ENCODE results near the gene C15orf39. TPM values are rescaled to one million over a fixed set of nuclear protein-coding genes. Genes with fewer than 3 reads are reported as not detected.

Gene C15orf39
- total and polyA plus RNA-seq, 9 of the 15 experiments (the other 6 are each of a cell fraction or from before 2014, with no cell fraction given) = 0.31 to 29.8 (median 4.4) TPM

DNA sequence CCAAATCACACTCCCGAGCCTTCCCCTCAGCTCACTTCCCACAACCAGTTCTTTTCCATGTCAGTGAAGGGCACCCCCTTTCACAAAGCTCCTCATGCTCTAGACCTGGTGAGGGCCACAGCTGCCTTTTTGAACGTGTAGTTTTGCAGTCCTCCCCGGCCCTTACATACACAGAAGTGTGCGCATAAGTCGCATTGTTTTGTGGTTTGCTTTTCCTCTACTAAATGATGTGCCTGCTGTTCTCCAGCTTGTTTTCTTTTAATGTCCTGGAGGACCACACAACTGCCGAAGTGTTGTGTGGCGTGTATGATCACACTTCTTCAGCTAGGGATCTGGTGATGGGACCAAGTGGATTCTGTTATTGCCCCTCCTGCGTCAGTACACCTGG lies 7.6 kb downstream of the C15orf39 start (continued):
- TF ChIP-seq, protein P1, sequence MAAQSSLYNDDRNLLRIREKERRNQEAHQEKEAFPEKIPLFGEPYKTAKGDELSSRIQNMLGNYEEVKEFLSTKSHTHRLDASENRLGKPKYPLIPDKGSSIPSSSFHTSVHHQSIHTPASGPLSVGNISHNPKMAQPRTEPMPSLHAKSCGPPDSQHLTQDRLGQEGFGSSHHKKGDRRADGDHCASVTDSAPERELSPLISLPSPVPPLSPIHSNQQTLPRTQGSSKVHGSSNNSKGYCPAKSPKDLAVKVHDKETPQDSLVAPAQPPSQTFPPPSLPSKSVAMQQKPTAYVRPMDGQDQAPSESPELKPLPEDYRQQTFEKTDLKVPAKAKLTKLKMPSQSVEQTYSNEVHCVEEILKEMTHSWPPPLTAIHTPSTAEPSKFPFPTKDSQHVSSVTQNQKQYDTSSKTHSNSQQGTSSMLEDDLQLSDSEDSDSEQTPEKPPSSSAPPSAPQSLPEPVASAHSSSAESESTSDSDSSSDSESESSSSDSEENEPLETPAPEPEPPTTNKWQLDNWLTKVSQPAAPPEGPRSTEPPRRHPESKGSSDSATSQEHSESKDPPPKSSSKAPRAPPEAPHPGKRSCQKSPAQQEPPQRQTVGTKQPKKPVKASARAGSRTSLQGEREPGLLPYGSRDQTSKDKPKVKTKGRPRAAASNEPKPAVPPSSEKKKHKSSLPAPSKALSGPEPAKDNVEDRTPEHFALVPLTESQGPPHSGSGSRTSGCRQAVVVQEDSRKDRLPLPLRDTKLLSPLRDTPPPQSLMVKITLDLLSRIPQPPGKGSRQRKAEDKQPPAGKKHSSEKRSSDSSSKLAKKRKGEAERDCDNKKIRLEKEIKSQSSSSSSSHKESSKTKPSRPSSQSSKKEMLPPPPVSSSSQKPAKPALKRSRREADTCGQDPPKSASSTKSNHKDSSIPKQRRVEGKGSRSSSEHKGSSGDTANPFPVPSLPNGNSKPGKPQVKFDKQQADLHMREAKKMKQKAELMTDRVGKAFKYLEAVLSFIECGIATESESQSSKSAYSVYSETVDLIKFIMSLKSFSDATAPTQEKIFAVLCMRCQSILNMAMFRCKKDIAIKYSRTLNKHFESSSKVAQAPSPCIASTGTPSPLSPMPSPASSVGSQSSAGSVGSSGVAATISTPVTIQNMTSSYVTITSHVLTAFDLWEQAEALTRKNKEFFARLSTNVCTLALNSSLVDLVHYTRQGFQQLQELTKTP (IDR thresholded peaks at IDR 0.05; ENCODE audit: low read depth in 1 of 2, partially characterized antibody in 2 of 2) = no peak
- TF ChIP-seq, protein P2, sequence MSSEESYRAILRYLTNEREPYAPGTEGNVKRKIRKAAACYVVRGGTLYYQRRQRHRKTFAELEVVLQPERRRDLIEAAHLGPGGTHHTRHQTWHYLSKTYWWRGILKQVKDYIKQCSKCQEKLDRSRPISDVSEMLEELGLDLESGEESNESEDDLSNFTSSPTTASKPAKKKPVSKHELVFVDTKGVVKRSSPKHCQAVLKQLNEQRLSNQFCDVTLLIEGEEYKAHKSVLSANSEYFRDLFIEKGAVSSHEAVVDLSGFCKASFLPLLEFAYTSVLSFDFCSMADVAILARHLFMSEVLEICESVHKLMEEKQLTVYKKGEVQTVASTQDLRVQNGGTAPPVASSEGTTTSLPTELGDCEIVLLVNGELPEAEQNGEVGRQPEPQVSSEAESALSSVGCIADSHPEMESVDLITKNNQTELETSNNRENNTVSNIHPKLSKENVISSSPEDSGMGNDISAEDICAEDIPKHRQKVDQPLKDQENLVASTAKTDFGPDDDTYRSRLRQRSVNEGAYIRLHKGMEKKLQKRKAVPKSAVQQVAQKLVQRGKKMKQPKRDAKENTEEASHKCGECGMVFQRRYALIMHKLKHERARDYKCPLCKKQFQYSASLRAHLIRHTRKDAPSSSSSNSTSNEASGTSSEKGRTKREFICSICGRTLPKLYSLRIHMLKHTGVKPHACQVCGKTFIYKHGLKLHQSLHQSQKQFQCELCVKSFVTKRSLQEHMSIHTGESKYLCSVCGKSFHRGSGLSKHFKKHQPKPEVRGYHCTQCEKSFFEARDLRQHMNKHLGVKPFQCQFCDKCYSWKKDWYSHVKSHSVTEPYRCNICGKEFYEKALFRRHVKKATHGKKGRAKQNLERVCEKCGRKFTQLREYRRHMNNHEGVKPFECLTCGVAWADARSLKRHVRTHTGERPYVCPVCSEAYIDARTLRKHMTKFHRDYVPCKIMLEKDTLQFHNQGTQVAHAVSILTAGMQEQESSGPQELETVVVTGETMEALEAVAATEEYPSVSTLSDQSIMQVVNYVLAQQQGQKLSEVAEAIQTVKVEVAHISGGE (CRISPR knock-in tag; IDR thresholded peaks at IDR 0.05) = no peak
- no peak for TF ChIP-seq SRSF9 (IDR thresholded peaks at IDR 0.05; ENCODE audit: borderline replicate concordance, low read depth, low read length)
- no peak for TF ChIP-seq ARID2 (IDR thresholded peaks at IDR 0.05)
- TF ChIP-seq TRIM24 (IDR thresholded peaks at IDR 0.05) = no peak
- no peak for TF ChIP-seq ZNF561 (CRISPR knock-in tag; conservative IDR thresholded peaks at IDR 0.05)
- TF ChIP-seq NFE2L1 (tag; IDR thresholded peaks at IDR 0.05; ENCODE audit: borderline replicate concordance, low read depth) = no peak
